K562 (cell line): ENCODE measurements around the gene HOXB6. TPM values are rescaled to one million over a fixed set of nuclear protein-coding genes. Genes with fewer than 3 reads are reported as not detected.

Source experiments
- ATAC-seq: fragments of 200-7000 bp; cut with Tn5 transposase; 3 replicates; pipeline ENCODE4 v1.9.1; 2020; ENCODE audit warnings: moderate library complexity
- BruUV-seq: library from RNA; stranded (reverse); fragments of 400-500 nt; replicated peaks from 2 replicates; lab custom pipeline; 2021; lab: Mats Ljungman, UMichigan
- CTCF ChIA-PET: fragments of 300-600 bp; formaldehyde crosslinking; extraction: SDS; loops from one replicate; lab custom pipeline; 2021; ENCODE audit warnings: low intra/inter-chr PET ratio; lab: Yijun Ruan, JAX
- POLR2A ChIA-PET: fragments of 300-600, 350-650 bp; sonication (Branson Sonifier 250); formaldehyde crosslinking; extraction: SDS; loops from one replicate; lab custom pipeline; 2021; ENCODE audit warnings: antibody characterized with exemption, inconsistent platforms; lab: Yijun Ruan, JAX
- DNase-seq, 4 experiments: peaks; one replicate each; pipeline versions ENCODE4 v3.0.0 to v3.0.0-alpha.2; 2011 to 2018; ENCODE audit warnings: low spot score in 3 of 4, mixed read lengths in 3 of 4; ENCODE audit errors: extremely low read depth in 1 of 4
- FAIRE-seq: peaks from 2 replicates; lab custom pipeline; 2011; peaks lifted over from hg19 to GRCh38; lab: Jason Lieb, UNC
- H2AFZ ChIP-seq: 2 replicates; pipeline ENCODE4 v1.6.0; 2011; ENCODE audit warnings: low read depth, low read length, control low read depth, inconsistent platforms
- H3K27ac ChIP-seq: fragments of 200-600 bp; 3 replicates; pipeline ENCODE4 v1.8.0; 2011; ENCODE audit warnings: low read depth, mild to moderate bottlenecking, control low read depth, inconsistent platforms, low read length, moderate library complexity, mixed read lengths; ENCODE audit errors: extremely low read depth
- H3K27me3 ChIP-seq, 2 experiments: fragments of 300-600 bp in 1 of 2; 2 replicates in 1 of 2; 3 replicates in 1 of 2; pipeline versions ENCODE4 v1.6.0 to v1.8.0; 2011; ENCODE audit warnings: inconsistent platforms in 2 of 2, low read length in 2 of 2, mild to moderate bottlenecking in 1 of 2, mixed read lengths in 1 of 2, moderate library complexity in 1 of 2; ENCODE audit not compliant: control insufficient read depth in 2 of 2, insufficient read depth in 2 of 2
- H3K36me3 ChIP-seq: fragments of 300-600 bp; 3 replicates; pipeline ENCODE4 v1.8.0; 2011; ENCODE audit warnings: mild to moderate bottlenecking, low read length, inconsistent platforms; ENCODE audit not compliant: control insufficient read depth, insufficient read depth
- H3K4me1 ChIP-seq, 2 experiments: fragments of 200-600 bp in 1 of 2; replicated peaks in 1 of 2; 2 replicates in 1 of 2; 3 replicates in 1 of 2; pipeline versions ENCODE4 v1.5.1 to v1.8.0; 2011; ENCODE audit warnings: inconsistent platforms in 2 of 2, low read length in 2 of 2, mild to moderate bottlenecking in 1 of 2, mixed read lengths in 1 of 2, moderate library complexity in 1 of 2; ENCODE audit not compliant: control insufficient read depth in 2 of 2, insufficient read depth in 2 of 2
- H3K4me2 ChIP-seq: 2 replicates; pipeline ENCODE4 v1.6.1; 2011; ENCODE audit warnings: low read length, control low read depth, inconsistent platforms, mixed read lengths; ENCODE audit not compliant: insufficient read depth
- H3K4me3 ChIP-seq: fragments of 200-600 bp; sonication (generic), shearing (Covaris generic); 2 replicates; pipeline ENCODE4 v1.5.1; 2016; ENCODE audit warnings: control low read depth, inconsistent platforms
- H3K79me2 ChIP-seq: fragments of 200-600 bp; 3 replicates; pipeline ENCODE4 v1.8.0; 2011; ENCODE audit warnings: low read length, inconsistent platforms; ENCODE audit not compliant: control insufficient read depth, insufficient read depth
- H3K9ac ChIP-seq, 2 experiments: 2 replicates each; pipeline versions ENCODE4 v1.6.0 to v1.6.1; 2011; ENCODE audit warnings: low read depth in 2 of 2, low read length in 2 of 2, control low read depth in 1 of 2, inconsistent platforms in 1 of 2, mild to moderate bottlenecking in 1 of 2, mixed read lengths in 1 of 2; ENCODE audit not compliant: insufficient read depth in 1 of 2
- H3K9me1 ChIP-seq: one replicate; pipeline ENCODE4 v1.6.0; 2011; ENCODE audit warnings: inconsistent platforms, mild to moderate bottlenecking, low read length, moderate library complexity; ENCODE audit not compliant: control insufficient read depth, insufficient read depth
- H3K9me3 ChIP-seq: replicated peaks from 2 replicates; pipeline ENCODE4 v1.5.1; 2011; ENCODE audit warnings: low read depth, low read length, inconsistent platforms; ENCODE audit not compliant: control insufficient read depth, insufficient read depth
- H4K20me1 ChIP-seq: replicated peaks from 2 replicates; pipeline ENCODE4 v1.6.1; 2011; ENCODE audit warnings: low read length, inconsistent platforms, mixed read lengths; ENCODE audit not compliant: control insufficient read depth, insufficient read depth
- GATA2 ChIP-seq: sonication (generic); formaldehyde crosslinking; IDR thresholded peaks from 2 replicates; pipeline ENCODE4 v1.4.0; 2020; ENCODE audit warnings: mild to moderate bottlenecking, missing genetic modification reagents
- ZFX ChIP-seq: sonication (generic); formaldehyde crosslinking; IDR thresholded peaks from 2 replicates; pipeline ENCODE4 v1.8.0; 2022; ENCODE audit warnings: mild to moderate bottlenecking, missing genetic modification reagents, moderate library complexity
- WGBS: fragments of 100-300 bp; shearing (Covaris generic); methylation state at CpG from one replicate; pipeline ENCODE4 v1.1.6; 2016; ENCODE audit warnings: low coverage, mixed read lengths; ENCODE audit not compliant: insufficient coverage; ENCODE audit errors: missing lambda C conversion rate; 5-methylcytosine and 5-hydroxymethylcytosine counted together
- in situ Hi-C: fragments of 300-500 bp; cut with MboI; formaldehyde crosslinking; loops from 4 replicates; pipeline ENCODE4 v1.15.0; 2018; ENCODE audit warnings: inconsistent platforms, mixed read lengths
- intact Hi-C: fragments of 100-400 bp; cut with micrococcal nuclease; formaldehyde crosslinking; loops from 2 replicates; pipeline ENCODE4 v1.14.2; 2022
- polyA plus RNA-seq, 8 experiments: library from polyadenylated mRNA; depleted of rRNA in 4 of 8; stranded (reverse) in 5 of 8; unstranded in 3 of 8; fragments of >200 nt; fragmentation: Nextera tagmentation in 2 of 8; fragmentation: Illumina TruSeq in 1 of 8; extraction: Ambion mirVana in 2 of 8; extraction: Trizol in 1 of 8; gene quantifications; 2 replicates each; pipeline versions ENCODE4 v1.2.1 to v1.2.3, GENCODE V29; 2011 to 2014; ENCODE audit warnings: inconsistent platforms in 1 of 8, missing spikeins in 1 of 8
- total RNA-seq, 7 experiments: library from RNA; depleted of rRNA in 6 of 7; stranded (reverse); fragments of >200 nt in 6 of 7; fragmentation: Illumina TruSeq in 2 of 7; extraction: Trizol in 2 of 7; gene quantifications; 2 replicates each; pipeline versions ENCODE4 v1.2.1 to v1.2.3, GENCODE V29; 2011 to 2021; ENCODE audit warnings: low replicate concordance in 1 of 7

HOXB6 gene
- total and polyA plus RNA-seq, 9 of the 15 experiments (the other 6 are each of a cell fraction or from before 2014, with no cell fraction given): 1.2 to 14.8 (median 4.9) TPM

- Histone ChIP-seq H3K4me2 (peak overlapping the region; percentile 59), H3K36me3 (peaks cover 89% of the 10 kb centered on the region), H3K4me3 (peak overlapping the region; percentile 14; the same call in 1 of the 2 replicates), H3K27me3 (no peaks in the 10 kb centered on the region), H3K4me1 (peaks cover 49 to 69% of the 10 kb centered on the region in 2 experiments), H3K79me2 (peaks cover 100% of the 10 kb centered on the region), H4K20me1 (no peaks in the 10 kb centered on the region; the same call in 1 of the 2 replicates), H3K9me3 (no peaks in the 10 kb centered on the region), H3K9ac (peak overlapping the region; percentile 24 to 81; a peak in 3 of 4 replicates), H2AFZ (no peak overlapping the region)
- DNase-seq (peak in 1 of 4 experiments; percentile 11), ATAC-seq (peak; percentile 6; the same call in 2 of the 3 replicates)
- 14% methylated on average over 1 of the region's 1 CpG for WGBS
- BruUV-seq: no TSS peak
- in situ Hi-C loops: no loop called here
- CTCF ChIA-PET: no interaction called here
- 0 out of 2 replicates have a peak, but pooled peaks have one; percentile 12 for TF ChIP-seq ZFX (CRISPR knock-in tag)
- TF ChIP-seq GATA2 (CRISPR knock-in tag): no peak
- TF ChIP-seq, all 486 proteins: peak for 1
- POLR2A ChIA-PET: interaction anchor here (1.1 to 2.2 kb wide), 2 partner anchors 12 to 17 kb away, joined by 6 to 9 read pairs; no protein-coding TSS in a partner anchor
- H3K27ac ChIP-seq: peak overlapping the region; percentile 44; the same call in 2 of the 3 replicates
- peak; percentile 48 for FAIRE-seq
- H3K9me1 ChIP-seq: no peaks in the 10 kb centered on the region
- intact Hi-C loops: no loop called here
These were observed 32.9 kb downstream of the HOXB6 start for GRCh38 chr17:48571826-48572417.
